LHCN-M2 (cell line): ENCODE measurements around the gene PRKACA. TPM values are rescaled to one million over a fixed set of nuclear protein-coding genes. Genes with fewer than 3 reads are reported as not detected.
A peak's percentile ranks its signal among the peaks of the same experiment; 100 is the strongest.

ENCODE experiments used
- DNase-seq: peaks from one replicate; pipeline ENCODE4 v3.0.0-alpha.2; 2012; ENCODE audit warnings: low read depth
- total RNA-seq: library from RNA; depleted of rRNA; stranded (reverse); fragments of >200 nt; gene quantifications from 2 replicates; pipeline ENCODE4 v1.2.3, GENCODE V29; 2014

The PRKACA gene
- total RNA-seq, 1 experiment from 2014 or later, result 76.2 TPM

- DNase-seq, result peak; percentile 45
These were observed 514 bp downstream of the PRKACA start for GRCh38 chr19:14116918-14117578.

DNA sequence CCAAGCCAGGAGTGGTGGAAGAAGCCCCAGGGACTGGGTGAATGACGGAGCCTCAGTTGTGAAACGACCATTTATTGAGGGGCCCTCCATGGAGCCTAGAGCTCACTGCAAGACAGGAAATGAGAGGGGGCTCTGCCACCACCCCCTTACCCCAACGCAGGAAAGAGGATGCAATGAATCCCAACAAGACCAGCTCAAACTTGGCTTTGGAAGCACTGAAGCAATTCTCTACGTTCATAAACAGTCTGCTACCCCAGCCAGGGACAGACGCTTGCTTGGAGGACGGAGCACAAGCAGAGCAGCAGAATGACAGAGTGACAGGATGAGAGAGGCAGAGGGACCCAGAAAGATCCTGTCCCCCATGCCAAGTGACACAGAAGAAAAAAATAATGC is 1.0 kb downstream of the PRKACA start:
- DNase-seq, result no peak

DNA sequence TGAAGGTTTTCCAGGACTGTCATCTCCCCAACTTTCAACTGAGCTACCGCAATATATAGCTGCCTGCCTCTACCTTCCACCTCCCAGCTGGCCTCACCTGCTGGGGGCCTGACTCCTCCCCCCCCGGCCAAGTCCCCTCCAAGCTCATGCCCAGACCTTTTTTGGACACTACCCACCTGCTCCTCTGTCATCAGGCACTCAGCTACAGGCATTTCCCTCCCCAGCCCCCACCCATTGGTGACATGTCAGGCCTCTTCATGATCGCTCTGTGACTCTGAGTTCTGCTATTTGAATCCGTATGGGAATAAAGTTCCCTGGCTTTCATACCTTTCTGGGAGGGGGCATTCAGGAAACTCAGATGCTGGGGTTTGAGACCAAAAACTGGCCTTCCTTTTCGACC is 1.8 kb downstream of the PRKACA start:
- DNase-seq, result no peak

DNA sequence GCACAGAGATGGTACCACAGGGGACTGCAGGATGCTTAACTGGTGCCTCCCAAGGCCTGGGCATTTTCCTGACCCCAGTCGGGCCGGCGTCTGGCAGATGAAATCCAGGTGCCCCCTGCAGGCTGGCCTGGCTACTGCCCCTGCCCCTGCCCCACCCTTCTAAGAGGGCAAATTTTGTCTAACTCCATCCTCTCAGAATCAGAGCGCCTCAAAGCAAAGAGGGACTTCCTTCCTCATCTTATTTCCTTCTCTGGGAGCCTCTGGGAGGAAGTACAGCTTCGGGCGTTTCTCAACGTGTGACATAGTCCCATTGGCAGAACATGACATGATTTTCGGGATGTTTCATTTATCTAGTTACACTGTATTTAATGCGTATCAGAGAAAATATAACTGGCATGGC is 2.7 kb downstream of the PRKACA start:
- DNase-seq, result no peak

- DNase-seq, result no peak
These were observed 3.1 kb downstream of the PRKACA start for GRCh38 chr19:14114439-14114838.

DNA sequence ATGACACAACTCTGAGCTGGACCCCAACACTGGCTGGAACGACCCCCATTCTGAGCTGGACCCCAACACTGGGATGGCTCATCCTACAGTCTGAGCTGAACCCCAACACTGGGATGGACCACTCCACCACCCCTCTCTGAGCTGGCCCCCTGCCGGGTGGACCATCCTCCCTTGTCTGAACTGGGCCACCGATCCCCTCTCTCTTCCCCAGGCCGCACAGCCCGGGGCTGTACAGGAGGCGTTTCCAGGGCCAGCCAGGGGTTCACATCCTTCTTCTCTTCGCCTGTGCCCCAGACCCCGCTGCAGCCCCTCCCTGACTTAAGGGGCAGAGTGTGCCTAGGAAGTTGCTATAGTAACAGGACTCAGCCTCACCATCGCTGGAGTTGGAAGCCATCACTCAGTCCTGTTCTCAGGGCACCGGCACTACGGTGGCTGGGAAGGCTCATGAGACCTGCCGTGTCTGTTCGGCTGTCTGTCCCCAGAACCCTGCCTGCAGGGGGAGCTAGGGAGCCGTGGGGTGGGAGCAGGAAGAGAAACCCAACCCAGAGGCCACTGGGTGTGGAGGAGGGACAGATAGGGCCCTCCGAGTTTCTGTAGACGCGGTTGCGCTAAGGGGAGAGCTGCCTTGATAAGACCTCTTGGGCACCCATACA is 3.7 kb downstream of the PRKACA start:
- DNase-seq, result no peak

GRCh38 chr19:14112809-14113385 is 4.7 kb downstream of the PRKACA start:
- peak; percentile 35 for DNase-seq

DNA sequence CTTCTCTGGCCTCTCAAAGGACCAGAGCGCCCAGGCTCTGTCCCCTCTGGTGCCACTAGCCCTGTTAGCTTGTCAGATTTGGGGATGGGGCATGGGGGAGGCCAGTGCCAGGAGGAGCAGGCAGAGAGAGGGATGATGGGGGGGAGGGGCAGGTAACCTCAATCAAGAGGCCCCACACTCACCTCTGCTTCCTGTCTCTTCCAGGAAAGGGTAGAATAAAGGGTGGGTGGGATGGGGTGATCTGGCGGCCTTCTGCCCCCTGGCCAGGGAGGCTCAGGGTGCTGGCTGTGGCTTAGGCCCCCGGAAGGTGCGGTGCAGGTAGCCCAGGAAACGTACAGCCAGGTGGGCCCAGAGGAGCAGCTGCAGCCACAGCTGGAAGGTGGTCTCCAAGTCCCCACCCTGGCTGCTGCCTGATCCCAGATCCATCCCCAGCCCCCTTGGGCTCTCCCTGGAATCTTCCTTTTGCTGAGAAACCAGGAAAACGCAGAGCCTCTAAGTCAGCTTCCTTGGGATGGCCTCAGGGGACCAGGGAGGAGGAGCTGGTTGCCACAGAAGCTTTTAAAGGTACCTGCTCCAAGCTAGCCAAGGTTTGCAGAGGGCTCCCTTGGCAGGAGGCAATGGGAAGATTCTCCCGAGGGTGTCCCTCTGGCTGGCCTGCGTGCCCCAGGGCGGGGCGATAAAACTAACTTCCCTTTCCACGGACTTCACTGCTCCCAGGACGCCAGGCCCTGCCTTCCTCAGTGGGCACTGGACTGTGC is 5.3 kb downstream of the PRKACA start:
- DNase-seq, result no peak

- DNase-seq, result no peak
These were observed 6.1 kb downstream of the PRKACA start for GRCh38 chr19:14111486-14111885.

GRCh38 chr19:14110650-14111049 is 6.9 kb downstream of the PRKACA start:
- DNase-seq, result no peak

- DNase-seq, result no peak
These were observed 9.7 kb downstream of the PRKACA start for GRCh38 chr19:14107581-14108461.

GRCh38 chr19:14106840-14107239 is 10.7 kb downstream of the PRKACA start:
- DNase-seq, result no peak

DNA sequence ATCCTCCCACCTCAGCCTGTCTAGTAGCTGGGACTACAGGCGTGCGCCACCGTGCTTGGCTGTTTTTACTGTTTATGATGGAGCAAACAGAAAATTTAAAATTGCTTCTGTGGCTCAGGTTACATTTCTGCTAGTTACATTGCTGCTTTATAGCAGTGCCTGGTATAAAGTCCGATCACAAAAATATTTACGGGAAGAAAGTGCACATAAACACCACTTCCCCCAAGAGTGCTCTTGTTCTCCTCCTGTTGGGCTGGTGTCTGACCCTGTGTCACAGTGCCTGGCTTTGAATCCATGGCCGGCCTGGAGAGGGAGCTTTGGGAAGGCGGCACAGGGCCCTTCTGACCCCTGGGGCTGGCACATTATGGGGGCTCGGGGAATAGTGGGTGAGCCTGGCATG is 11.9 kb downstream of the PRKACA start:
- no peak for DNase-seq

DNA sequence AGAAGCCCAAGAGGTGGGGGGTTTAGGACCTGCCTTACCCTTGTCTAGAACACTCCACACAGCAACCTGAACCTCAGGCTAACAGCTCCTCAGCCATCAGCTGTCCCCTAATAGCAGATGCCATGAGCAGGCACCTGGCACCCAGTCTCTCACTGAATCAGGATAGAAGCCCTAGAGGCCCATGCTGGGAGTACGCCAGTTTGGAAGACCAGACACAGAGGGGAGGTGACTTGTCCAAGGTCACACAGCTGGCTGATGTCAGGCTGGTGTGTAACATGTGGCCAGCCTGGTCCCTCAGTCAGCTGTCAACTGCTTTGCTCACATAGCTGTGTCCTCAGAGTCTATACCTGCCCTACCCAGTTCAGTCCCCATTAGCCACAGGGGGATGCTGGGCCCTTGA is 14.3 kb downstream of the PRKACA start:
- no peak for DNase-seq

- DNase-seq, result no peak
These were observed 14.8 kb downstream of the PRKACA start for GRCh38 chr19:14102756-14103155.

GRCh38 chr19:14102102-14102696 is 15.4 kb downstream of the PRKACA start:
- DNase-seq, result no peak

DNA sequence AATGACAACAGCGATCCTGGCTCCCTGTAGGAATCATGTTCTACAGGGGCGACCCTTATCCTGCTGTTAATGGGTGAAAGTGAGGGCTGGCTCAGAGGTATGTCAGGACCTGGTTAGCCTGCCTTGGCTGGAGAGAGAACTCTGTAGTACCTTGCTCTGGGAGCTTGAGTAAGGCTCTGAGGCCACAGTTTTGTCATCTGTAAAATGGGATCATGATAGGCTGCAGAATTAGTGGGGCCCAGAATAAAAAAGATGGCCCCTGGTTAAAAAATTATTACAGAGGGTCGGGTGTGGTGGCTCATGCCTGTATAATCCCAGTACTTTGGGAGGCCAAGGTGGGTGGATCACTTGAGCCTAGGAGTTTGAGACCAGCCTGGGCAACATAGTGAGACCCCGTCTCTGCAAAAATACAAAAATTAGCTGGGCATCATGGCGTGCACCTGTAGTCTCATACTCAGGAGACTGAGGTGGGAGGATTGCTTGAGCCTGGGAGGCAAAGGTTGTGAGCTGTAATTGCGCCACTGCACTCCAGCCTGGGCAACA is 16.5 kb downstream of the PRKACA start:
- DNase-seq, result no peak

GRCh38 chr19:14097532-14098151 is 19.9 kb downstream of the PRKACA start:
- DNase-seq, result no peak

- DNase-seq, result no peak
These were observed 21.1 kb downstream of the PRKACA start for GRCh38 chr19:14096272-14096992.

DNA sequence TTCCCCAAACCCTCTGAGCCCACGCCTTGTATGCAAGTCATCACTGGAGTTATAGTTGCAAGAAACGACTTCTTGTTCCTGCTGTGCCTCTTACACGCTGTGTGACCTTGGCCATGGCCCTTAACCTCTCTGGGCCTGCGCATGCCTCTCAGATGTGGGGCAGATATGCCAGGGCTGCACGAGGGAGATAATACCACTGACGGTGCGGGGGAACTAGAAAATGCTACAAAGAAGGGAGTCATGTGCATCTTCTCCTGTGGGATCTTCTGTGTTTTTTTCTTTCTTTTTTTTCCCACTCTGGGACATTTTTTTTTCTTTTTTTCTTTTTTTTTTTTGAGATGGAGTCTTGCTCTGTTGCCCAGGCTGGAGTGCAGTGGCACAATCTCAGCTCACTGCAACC is 22.7 kb downstream of the PRKACA start:
- DNase-seq, result no peak
